HUES6 (cell line): ENCODE data around the gene RYR3.

Experiments
- H3K27ac ChIP-seq: 2 replicates; pipeline ENCODE4 v1.7.0; 2013; ENCODE audit warnings: low read depth, mild to moderate bottlenecking, low read length, inconsistent platforms
- H3K27me3 ChIP-seq: 2 replicates; pipeline ENCODE4 v1.6.1; 2013; ENCODE audit warnings: low read length; ENCODE audit not compliant: control insufficient read depth, insufficient read depth
- H3K36me3 ChIP-seq: 2 replicates; pipeline ENCODE4 v1.6.1; 2013; ENCODE audit warnings: low read length; ENCODE audit not compliant: control insufficient read depth, insufficient read depth
- H3K4me1 ChIP-seq: 2 replicates; pipeline ENCODE4 v1.6.1; 2013; ENCODE audit warnings: low read length; ENCODE audit not compliant: control insufficient read depth, insufficient read depth
- H3K4me3 ChIP-seq: 2 replicates; pipeline ENCODE4 v1.5.1; 2013; ENCODE audit warnings: low read depth, low read length
- H3K9ac ChIP-seq: one replicate; pipeline ENCODE4 v1.6.1; 2013; ENCODE audit warnings: mild to moderate bottlenecking, low read length
- H3K9me3 ChIP-seq: 2 replicates; pipeline ENCODE4 v1.6.1; 2013; ENCODE audit warnings: low read depth, low read length; ENCODE audit not compliant: control insufficient read depth, insufficient read depth

Gene RYR3

DNA sequence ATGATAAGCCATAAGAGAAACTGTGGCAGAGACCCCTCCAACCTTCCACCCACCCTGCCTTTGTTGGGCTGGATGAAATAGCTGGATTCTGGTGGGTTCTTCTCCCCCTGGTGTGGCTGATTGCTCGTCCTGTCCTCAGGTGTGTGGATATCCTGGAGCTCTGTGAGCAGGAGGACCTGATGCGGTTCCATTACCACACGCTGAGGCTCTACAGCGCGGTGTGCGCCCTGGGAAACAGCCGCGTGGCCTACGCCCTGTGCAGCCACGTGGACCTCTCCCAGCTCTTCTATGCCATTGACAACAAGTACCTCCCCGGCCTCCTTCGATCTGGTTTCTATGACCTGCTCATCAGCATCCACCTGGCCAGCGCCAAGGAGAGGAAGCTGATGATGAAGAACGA is 351.2 kb downstream of the RYR3 start:
- no peak overlapping the region for H3K4me3 ChIP-seq
- H3K9me3 ChIP-seq = peaks cover under 1% of the 10 kb centered on the region; the same call in 1 of the 2 replicates
- no peaks in the 10 kb centered on the region for H3K4me1 ChIP-seq
- no peaks in the 10 kb centered on the region for H3K27me3 ChIP-seq
- H3K9ac ChIP-seq = no peak overlapping the region
- H3K27ac ChIP-seq = no peak overlapping the region
- no peaks in the 10 kb centered on the region for H3K36me3 ChIP-seq

DNA sequence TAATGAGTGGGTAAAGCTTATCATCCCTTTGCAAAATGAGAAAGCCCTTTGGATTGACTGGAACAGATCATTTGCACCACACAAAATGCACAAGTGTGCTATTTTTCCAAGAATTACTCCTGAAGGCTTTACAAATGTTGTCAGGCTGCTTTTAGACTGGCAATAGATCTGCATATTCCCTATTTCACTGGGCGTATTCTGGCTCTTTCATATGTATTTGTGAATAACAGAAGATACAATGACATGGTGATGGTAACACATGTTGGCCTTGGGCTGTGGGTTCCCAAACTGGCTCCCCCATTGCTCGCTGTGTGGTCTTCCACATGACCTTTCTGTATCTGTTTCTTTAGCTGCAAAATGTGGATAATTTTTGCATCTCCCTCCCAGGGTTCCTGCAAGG is 354.2 kb downstream of the RYR3 start:
- H3K27me3 ChIP-seq = no peaks in the 10 kb centered on the region
- H3K9me3 ChIP-seq = no peaks in the 10 kb centered on the region
- no peak overlapping the region for H3K27ac ChIP-seq
- H3K4me3 ChIP-seq = no peak overlapping the region
- H3K36me3 ChIP-seq = no peaks in the 10 kb centered on the region
- no peaks in the 10 kb centered on the region for H3K4me1 ChIP-seq
- no peak overlapping the region for H3K9ac ChIP-seq

DNA sequence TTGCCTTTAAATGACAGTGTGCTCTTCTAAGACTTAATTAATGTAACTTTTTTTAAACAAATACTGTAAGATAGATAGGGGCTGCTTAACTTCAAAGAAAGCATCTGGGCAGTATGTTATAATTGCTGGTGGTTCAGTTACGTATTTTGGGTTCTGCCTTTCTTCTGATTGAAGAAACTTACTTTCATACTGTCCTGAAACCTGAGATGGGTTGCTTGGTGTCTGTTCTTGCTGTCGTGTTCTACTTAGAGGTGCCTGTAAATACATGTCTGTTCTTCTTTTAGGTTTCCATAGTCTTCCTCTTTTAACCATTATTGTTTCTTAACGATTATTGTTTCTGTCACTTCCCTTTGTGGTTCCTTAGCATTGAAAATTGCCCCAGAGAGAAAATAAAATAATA is 359.8 kb downstream of the RYR3 start:
- no peaks in the 10 kb centered on the region for H3K27me3 ChIP-seq
- H3K4me1 ChIP-seq = no peaks in the 10 kb centered on the region
- H3K9me3 ChIP-seq = no peaks in the 10 kb centered on the region
- H3K9ac ChIP-seq = no peak overlapping the region
- no peak overlapping the region for H3K27ac ChIP-seq
- H3K36me3 ChIP-seq = no peaks in the 10 kb centered on the region
- H3K4me3 ChIP-seq = no peak overlapping the region

DNA sequence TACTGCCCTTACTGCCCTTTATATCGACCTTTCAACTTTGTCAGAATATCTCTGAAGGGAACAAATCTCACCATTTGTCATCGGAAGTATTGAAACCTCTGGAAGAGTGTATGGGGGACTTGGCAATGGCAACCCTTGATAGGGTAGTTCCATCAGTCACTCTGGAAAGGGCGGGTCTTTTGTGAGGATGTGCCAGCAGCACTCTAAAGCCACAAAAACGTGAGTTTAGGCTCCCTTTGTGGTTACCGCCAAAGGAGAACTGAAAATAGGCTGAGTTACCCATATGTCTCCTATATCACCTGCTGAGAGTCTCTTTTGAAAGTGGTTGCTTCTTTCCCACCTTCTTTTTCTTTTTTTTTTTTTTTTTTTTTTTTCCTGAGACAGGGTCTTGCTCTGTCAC is 360.7 kb downstream of the RYR3 start:
- no peaks in the 10 kb centered on the region for H3K27me3 ChIP-seq
- H3K36me3 ChIP-seq = no peaks in the 10 kb centered on the region
- H3K9me3 ChIP-seq = no peaks in the 10 kb centered on the region
- H3K4me1 ChIP-seq = no peaks in the 10 kb centered on the region
- H3K4me3 ChIP-seq = no peak overlapping the region
- H3K27ac ChIP-seq = no peak overlapping the region
- H3K9ac ChIP-seq = no peak overlapping the region

DNA sequence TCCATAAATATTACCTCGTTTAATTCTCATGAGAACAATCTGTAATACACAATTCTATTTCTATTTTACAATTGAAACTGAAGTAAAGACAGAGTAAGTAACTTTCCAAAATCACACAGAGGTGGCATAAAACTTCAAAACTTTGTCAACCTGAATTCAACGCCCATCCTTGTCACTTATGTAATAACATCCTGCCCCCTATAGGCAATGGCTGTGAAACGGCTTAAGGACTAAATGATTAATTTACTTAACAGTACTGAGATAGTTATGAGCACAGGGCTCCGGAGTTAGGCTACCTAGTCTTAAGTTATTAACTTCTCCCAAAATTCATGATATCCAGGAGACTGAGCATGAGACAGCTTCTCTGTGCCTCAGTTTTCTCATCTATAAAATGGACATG is 364.5 kb downstream of the RYR3 start:
- Histone ChIP-seq H3K9ac (no peak overlapping the region), H3K4me3 (no peak overlapping the region), H3K9me3 (no peaks in the 10 kb centered on the region), H3K27ac (no peak overlapping the region), H3K4me1 (peaks cover 6% of the 10 kb centered on the region; the same call in 1 of the 2 replicates), H3K36me3 (no peaks in the 10 kb centered on the region), H3K27me3 (no peaks in the 10 kb centered on the region)

DNA sequence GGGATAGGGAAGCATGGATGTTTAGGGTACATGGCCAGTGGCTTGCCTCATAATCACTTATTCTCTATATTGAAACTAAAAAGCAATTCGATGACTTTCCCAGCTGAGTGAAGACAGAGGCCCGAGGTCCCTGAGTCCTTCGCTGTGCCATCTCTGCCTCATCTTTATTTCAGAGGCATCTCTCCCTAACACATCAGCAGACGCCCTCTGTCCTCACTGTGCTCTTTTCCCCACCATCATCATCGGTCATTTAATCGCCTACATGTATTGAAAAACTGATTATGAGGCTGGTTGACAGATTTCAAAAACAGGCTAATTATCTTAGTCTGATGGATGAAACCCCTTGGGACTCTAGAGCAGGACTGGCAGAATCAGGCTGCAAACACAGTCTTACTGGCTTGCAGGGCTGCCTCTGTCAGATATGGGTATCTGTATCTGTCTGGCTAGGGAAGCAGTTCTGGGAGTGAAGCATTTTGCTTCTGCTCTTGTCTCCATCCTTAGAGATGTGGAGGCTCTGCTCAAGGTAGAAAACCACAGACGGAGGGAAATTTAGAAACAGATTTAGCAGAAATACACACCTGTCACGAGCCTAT is 366.6 kb downstream of the RYR3 start:
- peaks cover 6% of the 10 kb centered on the region; the same call in 1 of the 2 replicates for H3K4me1 ChIP-seq
- H3K27me3 ChIP-seq = no peaks in the 10 kb centered on the region
- no peak overlapping the region for H3K27ac ChIP-seq
- no peak overlapping the region for H3K9ac ChIP-seq
- no peaks in the 10 kb centered on the region for H3K9me3 ChIP-seq
- no peaks in the 10 kb centered on the region for H3K36me3 ChIP-seq
- no peak overlapping the region for H3K4me3 ChIP-seq

DNA sequence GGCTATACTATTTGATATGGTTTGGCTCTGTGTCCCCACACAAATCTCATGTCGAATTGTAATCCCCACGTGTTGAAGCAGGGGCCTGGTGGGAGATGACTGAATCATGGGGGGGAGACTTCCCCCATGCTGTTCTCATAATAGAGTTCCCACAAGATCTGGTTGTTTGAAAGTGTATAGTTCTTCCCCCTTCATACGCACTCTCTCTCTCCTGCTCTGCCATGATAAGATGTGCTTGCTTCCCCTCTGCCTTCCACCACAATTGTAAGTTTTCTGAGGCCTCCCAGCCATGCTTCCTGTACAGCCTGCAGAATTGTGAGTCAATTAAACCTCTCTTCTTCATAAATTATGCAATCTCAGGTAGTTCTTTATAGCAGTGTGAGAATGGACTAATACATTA is 367.4 kb downstream of the RYR3 start:
- Histone ChIP-seq H3K9me3 (no peaks in the 10 kb centered on the region), H3K9ac (no peak overlapping the region), H3K36me3 (no peaks in the 10 kb centered on the region), H3K4me1 (peaks cover 6% of the 10 kb centered on the region; the same call in 1 of the 2 replicates), H3K27me3 (no peaks in the 10 kb centered on the region), H3K4me3 (no peak overlapping the region), H3K27ac (no peak overlapping the region)

DNA sequence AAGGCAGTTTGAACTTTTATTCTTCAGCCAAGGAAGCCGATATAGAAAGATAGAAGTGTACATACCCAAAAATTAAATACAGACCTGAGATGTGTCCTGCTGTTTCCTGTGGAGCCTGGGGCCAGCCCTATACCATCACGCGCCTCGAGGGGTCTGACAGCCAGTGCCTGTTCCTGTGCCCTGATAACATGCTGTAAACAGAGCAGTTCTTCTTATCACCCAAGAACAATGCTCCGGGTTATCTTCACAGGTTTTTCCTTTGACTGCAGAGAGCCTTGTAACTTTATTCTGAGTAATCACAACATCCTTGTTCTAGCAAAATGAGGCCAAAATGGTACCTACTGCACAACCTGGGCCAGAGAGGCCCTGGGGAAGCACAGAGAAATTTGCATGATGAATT is 367.8 kb downstream of the RYR3 start:
- no peaks in the 10 kb centered on the region for H3K27me3 ChIP-seq
- no peak overlapping the region for H3K9ac ChIP-seq
- H3K4me1 ChIP-seq = peaks cover 8% of the 10 kb centered on the region; the same call in 1 of the 2 replicates
- no peaks in the 10 kb centered on the region for H3K9me3 ChIP-seq
- H3K27ac ChIP-seq = no peak overlapping the region
- no peak overlapping the region for H3K4me3 ChIP-seq
- no peaks in the 10 kb centered on the region for H3K36me3 ChIP-seq

DNA sequence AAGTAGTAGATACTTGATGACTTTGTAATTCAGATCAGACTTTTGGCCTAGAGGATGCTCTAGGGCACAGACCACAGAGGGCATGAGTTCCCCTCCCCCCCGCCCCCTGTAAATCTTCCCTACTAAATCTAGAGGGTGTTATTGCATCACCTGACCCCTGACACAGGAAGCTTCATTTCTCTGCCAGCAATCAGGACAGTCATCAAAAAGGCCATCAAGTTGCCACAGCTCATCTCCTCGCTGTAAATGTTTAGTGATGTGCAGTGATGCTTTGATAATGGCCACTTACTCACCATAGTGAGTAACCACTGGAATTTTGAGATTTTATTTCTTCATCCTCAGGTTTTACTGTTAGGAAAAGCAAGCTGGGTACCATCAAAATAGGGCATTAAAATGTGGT is 368.3 kb downstream of the RYR3 start:
- no peaks in the 10 kb centered on the region for H3K27me3 ChIP-seq

DNA sequence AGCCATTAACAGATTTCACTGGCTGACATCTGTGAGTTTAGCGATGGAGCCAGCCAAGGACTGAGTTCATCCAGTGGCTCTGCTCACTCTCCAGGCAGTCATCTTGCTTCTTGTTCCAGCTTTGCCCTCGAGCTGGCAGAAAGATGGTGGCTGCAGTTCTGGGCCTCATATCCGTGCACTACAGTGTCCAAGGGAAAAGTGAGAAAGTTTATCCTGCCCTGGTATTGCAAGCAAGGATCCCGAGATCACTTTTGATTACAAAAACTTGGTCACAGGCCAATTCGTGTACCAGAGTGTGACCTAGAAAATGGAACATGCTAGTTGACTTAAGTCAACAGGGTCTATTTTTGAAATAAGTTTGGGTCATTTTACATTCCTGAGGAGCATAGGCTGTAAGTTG is 369.6 kb downstream of the RYR3 start:
- no peak overlapping the region for H3K27ac ChIP-seq
- H3K36me3 ChIP-seq = no peaks in the 10 kb centered on the region
- peaks cover 11% of the 10 kb centered on the region; the same call in 1 of the 2 replicates for H3K4me1 ChIP-seq
- H3K9ac ChIP-seq = no peak overlapping the region
- H3K4me3 ChIP-seq = no peak overlapping the region
- H3K9me3 ChIP-seq = no peaks in the 10 kb centered on the region
- no peaks in the 10 kb centered on the region for H3K27me3 ChIP-seq

More for the DNA sequence above, 368.3 kb downstream of the RYR3 start:
- no peaks in the 10 kb centered on the region for H3K36me3 ChIP-seq
- peaks cover 11% of the 10 kb centered on the region; the same call in 1 of the 2 replicates for H3K4me1 ChIP-seq
- no peak overlapping the region for H3K9ac ChIP-seq
- H3K9me3 ChIP-seq = no peaks in the 10 kb centered on the region
- no peak overlapping the region for H3K4me3 ChIP-seq
- no peak overlapping the region for H3K27ac ChIP-seq

DNA sequence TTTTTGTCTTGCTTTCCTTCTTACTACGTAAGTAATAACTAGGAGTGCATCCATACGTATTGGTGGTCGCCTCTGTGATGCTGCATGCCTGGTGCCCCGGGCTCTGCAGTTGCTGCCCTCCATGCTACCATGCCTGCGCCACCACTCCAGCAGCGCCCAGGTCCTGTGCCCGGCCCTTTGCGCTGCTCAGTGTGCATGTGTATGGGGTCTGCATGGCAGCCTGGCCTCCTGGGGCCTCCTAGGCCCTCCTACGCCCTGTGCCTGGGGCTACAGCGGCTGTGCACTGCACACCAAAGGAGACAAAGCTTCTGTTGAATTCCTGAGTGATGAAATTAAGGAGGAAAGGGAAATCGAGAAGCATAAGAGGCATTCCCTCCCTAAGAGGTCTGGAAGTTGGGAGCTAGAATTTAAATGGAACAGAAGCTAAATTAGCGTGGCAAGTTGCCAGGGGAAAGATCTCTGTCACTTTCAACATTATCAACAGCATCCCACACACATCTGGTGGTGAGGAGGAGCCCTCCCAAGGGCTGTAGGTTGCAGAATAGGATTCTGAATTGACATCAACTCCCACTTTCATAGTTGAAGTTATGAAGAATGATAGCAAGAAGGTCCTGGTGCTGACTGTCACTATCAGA is 382.5 kb downstream of the RYR3 start:
- no peaks in the 10 kb centered on the region for H3K9me3 ChIP-seq
- no peaks in the 10 kb centered on the region for H3K36me3 ChIP-seq
- H3K4me1 ChIP-seq = no peaks in the 10 kb centered on the region
- no peak overlapping the region for H3K9ac ChIP-seq
- H3K27ac ChIP-seq = no peak overlapping the region
- H3K4me3 ChIP-seq = no peak overlapping the region
- H3K27me3 ChIP-seq = no peaks in the 10 kb centered on the region
